Measurements from ENCODE around the gene RNF13.

The RNF13 gene

DNA sequence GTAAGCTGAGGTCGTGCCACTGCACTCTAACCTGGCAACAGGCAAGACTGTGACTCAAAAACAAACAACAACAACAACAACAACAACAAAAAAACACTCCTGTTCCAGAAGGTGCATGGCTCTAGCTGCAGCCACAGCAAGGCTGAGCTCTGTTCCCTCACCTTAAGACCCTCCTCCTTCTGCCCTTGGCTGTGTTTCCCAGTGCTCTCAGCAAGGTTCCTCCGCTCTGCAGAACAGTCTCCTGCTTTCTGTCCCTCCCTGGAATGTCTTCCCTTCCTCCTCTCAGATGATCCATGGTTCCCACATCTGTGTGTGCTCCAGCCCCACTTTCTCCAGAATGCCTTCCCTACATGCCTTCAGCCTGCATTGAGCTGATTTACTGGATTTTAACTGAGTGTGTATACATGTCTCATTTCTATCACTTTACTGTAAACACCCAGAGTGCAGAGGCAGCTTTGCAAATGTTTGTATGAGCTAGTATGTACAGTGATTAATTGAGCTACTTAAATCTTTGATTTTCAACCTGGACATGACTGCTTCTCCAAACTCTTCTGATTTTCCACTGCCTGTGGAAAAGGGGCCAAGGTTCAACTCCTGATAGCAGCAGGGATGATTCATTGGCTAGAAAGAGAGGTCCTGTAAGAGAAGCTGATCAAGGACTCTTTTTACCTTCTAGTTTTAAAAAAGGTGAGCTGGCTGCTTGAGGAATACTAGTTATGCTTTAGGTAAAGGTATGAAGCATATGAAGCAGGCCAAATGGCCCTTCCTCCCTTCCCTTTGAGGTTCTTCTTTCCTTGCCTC lies 35.4 kb upstream of the RNF13 start:
- Histone ChIP-seq H3K36me3 (ENCODE audit: insufficient read depth, low read length) (no peaks in the 10 kb centered on the region), H3K27me3 (ENCODE audit: insufficient read depth, low read length) (no peaks in the 10 kb centered on the region), H3K4me3 (ENCODE audit: low read length) (no peak overlapping the region), H3K27ac (ENCODE audit: low read depth, low read length) (no peak overlapping the region), H3K9ac (ENCODE audit: low read depth, low read length) (no peak overlapping the region), H3K9me3 (ENCODE audit: insufficient read depth, low read depth, low read length) (no peaks in the 10 kb centered on the region), H3K4me1 (ENCODE audit: insufficient read depth, low read length) (no peaks in the 10 kb centered on the region)
- 85% methylated on average over 2 of the region's 2 CpGs for WGBS

DNA sequence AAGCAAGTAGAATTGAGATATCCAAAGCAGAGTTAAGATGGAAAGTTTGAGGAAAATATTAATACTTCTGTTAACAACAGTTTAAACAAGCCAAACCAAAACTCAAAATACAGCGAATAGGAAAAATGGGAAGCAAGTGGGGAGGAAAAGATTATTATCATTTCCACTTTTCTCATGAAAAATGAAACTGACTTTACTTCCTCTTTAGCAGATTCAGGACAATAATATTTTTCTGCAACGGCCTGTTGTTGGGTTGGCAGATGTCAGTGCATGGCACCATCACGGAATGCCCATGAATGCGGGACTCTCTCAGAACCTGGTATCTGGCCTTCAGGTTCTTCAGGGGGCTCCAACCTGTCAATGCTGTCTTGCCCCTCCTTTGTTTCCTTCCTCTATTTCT lies 31.8 kb upstream of the RNF13 start:
- Histone ChIP-seq H3K27me3 (ENCODE audit: insufficient read depth, low read length) (no peaks in the 10 kb centered on the region), H3K9me3 (ENCODE audit: insufficient read depth, low read depth, low read length) (no peaks in the 10 kb centered on the region), H3K4me1 (ENCODE audit: insufficient read depth, low read length) (no peaks in the 10 kb centered on the region), H3K4me3 (ENCODE audit: low read length) (no peak overlapping the region), H3K36me3 (ENCODE audit: insufficient read depth, low read length) (no peaks in the 10 kb centered on the region), H3K9ac (ENCODE audit: low read depth, low read length) (no peak overlapping the region), H3K27ac (ENCODE audit: low read depth, low read length) (no peak overlapping the region)
- WGBS = 94% methylated on average over 3 of the region's 4 CpGs

DNA sequence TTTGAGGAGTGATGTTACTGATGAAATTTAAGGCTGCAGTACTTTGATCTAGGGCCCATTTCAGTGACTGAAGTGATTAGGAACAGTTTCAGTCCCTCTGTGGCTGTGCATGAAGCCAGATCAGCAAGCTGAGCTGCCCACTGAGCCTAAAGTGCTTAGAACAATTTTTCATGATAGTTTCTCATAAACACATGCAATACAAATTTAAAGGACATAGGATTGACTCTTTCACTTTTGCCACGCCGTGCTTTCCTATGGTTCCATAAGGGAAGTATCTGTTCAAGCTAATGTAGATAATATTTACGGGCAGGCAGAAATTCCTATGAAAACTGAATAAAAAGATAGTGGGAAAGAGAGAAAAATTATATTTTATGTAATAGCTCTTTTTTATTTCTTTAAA lies 31.3 kb upstream of the RNF13 start:
- Histone ChIP-seq H3K27me3 (ENCODE audit: insufficient read depth, low read length) (no peaks in the 10 kb centered on the region), H3K27ac (ENCODE audit: low read depth, low read length) (no peak overlapping the region), H3K9me3 (ENCODE audit: insufficient read depth, low read depth, low read length) (no peaks in the 10 kb centered on the region), H3K9ac (ENCODE audit: low read depth, low read length) (no peak overlapping the region), H3K4me1 (ENCODE audit: insufficient read depth, low read length) (no peaks in the 10 kb centered on the region), H3K4me3 (ENCODE audit: low read length) (no peak overlapping the region), H3K36me3 (ENCODE audit: insufficient read depth, low read length) (no peaks in the 10 kb centered on the region)
- WGBS = 95% methylated on average over 3 of the region's 3 CpGs

DNA sequence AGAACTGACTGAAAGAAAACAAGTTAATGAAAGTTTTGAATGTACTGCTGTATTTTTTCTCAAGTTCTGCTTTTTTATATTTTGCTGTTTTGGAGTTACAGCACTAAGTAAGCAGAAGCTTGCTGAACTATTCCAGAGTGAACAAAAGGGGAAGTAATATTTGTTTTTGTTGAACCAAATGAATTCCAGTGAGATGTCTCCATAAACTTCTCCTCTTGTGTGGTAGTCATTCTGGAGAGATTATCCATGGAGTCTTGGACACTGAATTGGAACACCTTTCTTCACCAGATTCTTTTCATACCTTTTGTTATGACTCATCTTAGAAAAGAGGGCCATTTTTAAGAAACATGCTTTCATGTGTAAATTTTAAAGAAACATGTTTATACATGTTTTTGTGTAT lies 29.4 kb upstream of the RNF13 start:
- no peaks in the 10 kb centered on the region for H3K4me1 ChIP-seq (ENCODE audit: insufficient read depth, low read length)
- H3K9ac ChIP-seq (ENCODE audit: low read depth, low read length) = no peak overlapping the region
- H3K27me3 ChIP-seq (ENCODE audit: insufficient read depth, low read length) = no peaks in the 10 kb centered on the region
- H3K36me3 ChIP-seq (ENCODE audit: insufficient read depth, low read length) = no peaks in the 10 kb centered on the region
- H3K27ac ChIP-seq (ENCODE audit: low read depth, low read length) = no peak overlapping the region; the same call in 1 of the 2 replicates
- H3K4me3 ChIP-seq (ENCODE audit: low read length) = no peak overlapping the region
- no peaks in the 10 kb centered on the region for H3K9me3 ChIP-seq (ENCODE audit: insufficient read depth, low read depth, low read length)

DNA sequence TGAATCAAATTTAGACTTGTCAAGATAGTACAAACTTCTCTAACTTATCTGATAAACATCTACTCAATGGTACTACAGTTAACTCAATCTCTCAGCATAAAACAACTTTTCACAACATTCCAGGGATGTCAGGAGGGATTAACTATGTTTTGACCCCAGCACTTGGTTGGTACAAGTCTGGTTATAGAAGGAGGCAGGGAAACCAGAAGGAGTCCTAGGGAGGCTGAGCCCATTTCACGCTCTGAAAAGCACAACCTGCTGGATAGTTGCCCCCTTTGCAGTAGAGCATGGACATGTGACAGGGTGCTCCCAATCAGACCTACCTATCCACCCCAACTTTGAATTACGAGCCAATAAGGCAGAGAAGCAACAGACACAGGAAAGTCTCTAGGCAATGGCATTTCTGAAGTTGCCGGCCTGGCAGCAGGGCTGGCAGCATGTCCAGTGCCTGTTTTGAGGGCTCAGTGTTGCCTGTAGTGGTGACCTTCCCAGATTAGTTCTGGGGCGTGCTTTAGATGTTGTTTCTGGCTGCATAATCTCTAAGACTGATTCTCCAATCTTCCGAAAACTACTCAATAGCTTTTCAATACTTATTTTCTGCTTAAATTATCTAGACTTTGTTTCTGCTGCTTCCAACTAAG lies 28.8 kb upstream of the RNF13 start:
- H3K4me1 ChIP-seq (ENCODE audit: insufficient read depth, low read length) = no peaks in the 10 kb centered on the region
- no peaks in the 10 kb centered on the region for H3K9me3 ChIP-seq (ENCODE audit: insufficient read depth, low read depth, low read length)
- H3K27me3 ChIP-seq (ENCODE audit: insufficient read depth, low read length) = no peaks in the 10 kb centered on the region
- no peak overlapping the region for H3K9ac ChIP-seq (ENCODE audit: low read depth, low read length)
- 90% methylated on average over 5 of the region's 5 CpGs for WGBS
- H3K27ac ChIP-seq (ENCODE audit: low read depth, low read length) = no peak overlapping the region
- H3K36me3 ChIP-seq (ENCODE audit: insufficient read depth, low read length) = no peaks in the 10 kb centered on the region
- H3K4me3 ChIP-seq (ENCODE audit: low read length) = no peak overlapping the region

DNA sequence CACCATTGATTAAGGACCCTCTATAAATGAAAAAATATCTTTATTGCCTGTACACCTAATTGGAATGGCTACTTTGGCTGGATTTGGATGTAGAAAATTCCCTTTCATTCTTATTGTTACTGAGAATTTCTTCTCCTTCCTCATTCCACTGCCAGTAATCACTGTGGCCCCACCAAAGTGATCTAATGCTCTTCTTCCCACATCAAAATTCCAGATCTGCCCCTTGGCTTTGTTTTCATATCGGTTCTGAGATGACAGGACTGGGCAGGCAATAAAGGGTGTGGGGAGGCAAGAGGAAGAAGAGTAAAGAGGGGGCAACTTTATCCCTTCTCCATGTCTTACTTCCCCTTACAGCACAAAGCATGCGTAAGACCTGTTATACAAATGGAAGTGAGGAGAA lies 22.7 kb upstream of the RNF13 start:
- H3K4me1 ChIP-seq (ENCODE audit: insufficient read depth, low read length) = no peaks in the 10 kb centered on the region
- no peaks in the 10 kb centered on the region for H3K27me3 ChIP-seq (ENCODE audit: insufficient read depth, low read length)
- H3K36me3 ChIP-seq (ENCODE audit: insufficient read depth, low read length) = no peaks in the 10 kb centered on the region
- H3K9ac ChIP-seq (ENCODE audit: low read depth, low read length) = no peak overlapping the region
- no CpG with 5 or more reads among the region's 2 CpGs for WGBS
- H3K27ac ChIP-seq (ENCODE audit: low read depth, low read length) = no peak overlapping the region
- H3K9me3 ChIP-seq (ENCODE audit: insufficient read depth, low read depth, low read length) = no peaks in the 10 kb centered on the region
- H3K4me3 ChIP-seq (ENCODE audit: low read length) = no peak overlapping the region

DNA sequence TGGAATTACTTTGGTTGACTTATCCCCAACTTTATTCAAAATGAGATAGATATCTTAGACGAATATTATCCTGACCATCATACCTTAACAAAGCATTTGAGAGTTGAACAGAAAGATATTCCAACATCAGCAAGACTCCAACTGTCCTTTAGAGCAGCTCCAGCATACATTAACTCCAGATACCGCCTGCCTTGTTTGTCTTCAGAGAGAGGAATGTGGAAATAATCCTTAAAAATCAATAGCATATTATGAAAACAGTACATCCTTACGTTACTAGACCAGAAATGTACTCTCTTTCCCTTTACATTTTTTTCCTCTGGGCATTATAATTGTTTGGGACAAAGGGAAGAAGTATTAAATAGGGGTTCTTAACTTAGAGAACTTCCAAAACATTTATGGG lies 22.3 kb upstream of the RNF13 start:
- H3K4me1 ChIP-seq (ENCODE audit: insufficient read depth, low read length) = no peaks in the 10 kb centered on the region
- WGBS = 89% methylated on average over 2 of the region's 3 CpGs
- no peaks in the 10 kb centered on the region for H3K27me3 ChIP-seq (ENCODE audit: insufficient read depth, low read length)
- H3K36me3 ChIP-seq (ENCODE audit: insufficient read depth, low read length) = no peaks in the 10 kb centered on the region
- no peaks in the 10 kb centered on the region for H3K9me3 ChIP-seq (ENCODE audit: insufficient read depth, low read depth, low read length)
- no peak overlapping the region for H3K9ac ChIP-seq (ENCODE audit: low read depth, low read length)
- H3K27ac ChIP-seq (ENCODE audit: low read depth, low read length) = no peak overlapping the region
- no peak overlapping the region for H3K4me3 ChIP-seq (ENCODE audit: low read length)

DNA sequence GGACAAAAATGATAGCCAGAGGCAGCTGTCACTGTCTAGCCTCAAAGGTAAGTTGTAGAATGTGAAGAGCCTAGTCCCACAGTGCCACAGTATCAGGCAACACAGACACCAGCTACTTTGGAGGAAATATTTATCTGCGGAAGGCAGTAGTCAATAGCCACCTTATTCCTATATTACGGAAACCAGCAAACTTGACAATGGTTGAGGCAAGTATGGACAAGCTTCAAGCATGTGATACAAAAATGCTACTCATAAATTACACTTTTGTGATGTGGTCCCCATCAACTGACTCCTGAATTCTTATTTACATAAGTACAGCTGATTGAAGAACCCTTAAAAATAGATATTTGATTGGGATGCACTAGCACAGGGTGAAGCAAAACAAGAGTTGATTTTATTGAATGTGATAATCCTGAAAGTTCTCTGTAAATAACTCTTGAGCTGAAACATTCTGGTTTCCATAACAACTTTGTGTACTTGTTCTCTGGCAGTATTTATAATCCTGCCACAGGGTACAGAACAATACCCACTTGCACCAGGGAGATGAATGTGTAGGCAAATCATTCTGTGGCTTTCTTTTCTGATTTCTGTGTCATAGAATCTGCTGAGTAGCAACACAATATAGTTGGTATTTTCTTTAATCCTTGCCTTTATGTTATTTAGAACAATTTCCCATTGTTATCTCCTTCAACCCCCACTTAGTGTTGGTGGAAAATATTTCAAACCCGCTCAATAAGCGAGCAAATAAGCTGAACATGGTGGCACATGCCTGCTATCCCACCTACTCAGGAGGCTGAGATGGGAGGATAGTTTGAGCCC lies 20.4 kb upstream of the RNF13 start, which contains the start of gene ANKUB1:
Gene ANKUB1 (minus strand): TSS at position 103 of the 819 bp plus-strand sequence. CDS start 188 bp downstream, outside the sequence.
- no peak within 1 kb of the TSS for H3K9ac ChIP-seq (ENCODE audit: low read depth, low read length)
- 97% methylated on average over 4 of the region's 4 CpGs for WGBS
- no peaks in the 10 kb centered on the region for H3K27me3 ChIP-seq (ENCODE audit: insufficient read depth, low read length)
- no peaks in the 10 kb centered on the region for H3K36me3 ChIP-seq (ENCODE audit: insufficient read depth, low read length)
- no peaks in the 10 kb centered on the region for H3K9me3 ChIP-seq (ENCODE audit: insufficient read depth, low read depth, low read length)
- H3K4me3 ChIP-seq (ENCODE audit: low read length) = no peak within 1 kb of the TSS
- H3K27ac ChIP-seq (ENCODE audit: low read depth, low read length) = no peak within 1 kb of the TSS
- H3K4me1 ChIP-seq (ENCODE audit: insufficient read depth, low read length) = no peaks in the 10 kb centered on the region

DNA sequence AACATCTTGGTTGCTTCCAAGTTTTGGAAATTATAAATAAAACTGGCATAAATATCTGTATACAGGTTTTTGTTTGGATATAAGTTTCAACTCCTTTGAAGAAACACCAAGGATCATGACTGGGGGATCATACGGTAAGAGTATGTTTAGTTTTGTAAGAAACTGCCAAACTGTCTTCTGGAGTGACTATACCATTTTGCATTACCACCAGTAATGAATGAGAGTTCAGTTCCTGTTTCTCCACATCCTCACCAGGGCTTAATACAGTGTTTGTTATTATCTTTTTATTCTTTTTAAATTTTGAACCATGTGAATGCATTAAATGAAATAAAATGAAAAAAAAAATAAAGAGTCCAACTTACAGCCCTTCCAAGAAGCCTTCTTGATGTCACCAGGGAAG lies 17.0 kb upstream of the RNF13 start:
- no peak overlapping the region for H3K4me3 ChIP-seq (ENCODE audit: low read length)
- H3K27me3 ChIP-seq (ENCODE audit: insufficient read depth, low read length) = no peaks in the 10 kb centered on the region
- H3K9ac ChIP-seq (ENCODE audit: low read depth, low read length) = no peak overlapping the region
- H3K9me3 ChIP-seq (ENCODE audit: insufficient read depth, low read depth, low read length) = no peaks in the 10 kb centered on the region
- H3K27ac ChIP-seq (ENCODE audit: low read depth, low read length) = no peak overlapping the region
- WGBS = 100% methylated on average over 1 of the region's 1 CpG
- no peaks in the 10 kb centered on the region for H3K36me3 ChIP-seq (ENCODE audit: insufficient read depth, low read length)
- no peaks in the 10 kb centered on the region for H3K4me1 ChIP-seq (ENCODE audit: insufficient read depth, low read length)

DNA sequence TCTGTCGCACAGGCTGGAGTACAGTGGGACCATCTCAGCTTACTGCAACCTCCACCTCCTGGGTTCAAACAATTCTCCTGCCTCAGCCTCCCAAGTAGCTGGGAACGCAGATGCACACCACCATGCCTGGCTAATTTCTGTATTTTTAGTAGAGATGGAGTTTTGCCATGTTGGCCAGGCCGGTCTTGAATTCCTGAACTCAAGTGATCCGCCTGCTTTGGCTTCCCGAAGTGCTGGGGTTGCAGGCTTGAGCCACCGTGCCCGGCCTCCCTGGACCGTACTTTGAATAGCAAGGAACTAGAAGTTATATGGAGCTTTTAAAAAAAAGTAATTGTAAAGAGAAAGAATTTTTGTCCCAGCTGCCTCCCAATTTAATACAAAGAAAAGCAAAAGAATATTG lies 12.3 kb upstream of the RNF13 start:
- no peaks in the 10 kb centered on the region for H3K9me3 ChIP-seq (ENCODE audit: insufficient read depth, low read depth, low read length)
- H3K4me3 ChIP-seq (ENCODE audit: low read length) = no peak overlapping the region
- no peaks in the 10 kb centered on the region for H3K36me3 ChIP-seq (ENCODE audit: insufficient read depth, low read length)
- whole genome bisulfite sequencing = 90% methylated on average over 8 of the region's 8 CpGs
- H3K27me3 ChIP-seq (ENCODE audit: insufficient read depth, low read length) = no peaks in the 10 kb centered on the region
- H3K27ac ChIP-seq (ENCODE audit: low read depth, low read length) = no peak overlapping the region
- H3K9ac ChIP-seq (ENCODE audit: low read depth, low read length) = no peak overlapping the region
- no peaks in the 10 kb centered on the region for H3K4me1 ChIP-seq (ENCODE audit: insufficient read depth, low read length)

DNA sequence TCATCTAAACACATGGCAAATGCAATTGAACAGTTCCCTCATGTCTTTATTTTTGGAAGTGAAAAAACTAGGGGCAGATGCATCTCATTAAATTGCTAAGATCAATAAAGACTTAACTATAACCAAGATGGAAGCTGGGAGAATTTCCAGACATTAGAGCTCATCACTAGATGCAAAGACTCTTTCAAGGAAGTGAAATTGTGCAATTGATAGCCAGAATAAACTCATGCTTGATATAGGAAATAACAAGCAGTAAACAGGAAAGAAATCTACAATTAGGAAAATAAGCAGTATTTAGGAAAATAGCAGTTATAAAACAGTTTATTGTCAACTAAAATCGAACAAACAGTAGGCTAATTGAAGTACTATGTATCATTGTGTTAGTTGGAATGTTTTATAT lies 11.8 kb upstream of the RNF13 start:
- H3K9ac ChIP-seq (ENCODE audit: low read depth, low read length) = no peak overlapping the region
- H3K9me3 ChIP-seq (ENCODE audit: insufficient read depth, low read depth, low read length) = no peaks in the 10 kb centered on the region
- no peaks in the 10 kb centered on the region for H3K27me3 ChIP-seq (ENCODE audit: insufficient read depth, low read length)
- H3K36me3 ChIP-seq (ENCODE audit: insufficient read depth, low read length) = no peaks in the 10 kb centered on the region
- H3K27ac ChIP-seq (ENCODE audit: low read depth, low read length) = no peak overlapping the region
- no peaks in the 10 kb centered on the region for H3K4me1 ChIP-seq (ENCODE audit: insufficient read depth, low read length)
- 80% methylated on average over 1 of the region's 1 CpG for WGBS
- no peak overlapping the region for H3K4me3 ChIP-seq (ENCODE audit: low read length)

Measured in HUES64 (cell line).